Karpas-422 (cell line): ENCODE measurements around the gene TAB3. TPM values are rescaled to one million over a fixed set of nuclear protein-coding genes. Genes with fewer than 3 reads are reported as not detected.

Experiments
- DNase-seq: peaks from one replicate; pipeline ENCODE4 v3.0.0-alpha.2; 2015
- H2AFZ ChIP-seq: fragments of 200-600 bp; sonication (generic); 2 replicates; pipeline ENCODE4 v1.6.1; 2014; ENCODE audit warnings: antibody characterized with exemption, low read length, mixed read lengths
- H3K27ac ChIP-seq: fragments of 200-600 bp; sonication (generic); 2 replicates; pipeline ENCODE4 v1.5.1; 2014; ENCODE audit warnings: mild to moderate bottlenecking, low read length, moderate library complexity
- H3K27me3 ChIP-seq: fragments of 200-600 bp; sonication (generic); 2 replicates; pipeline ENCODE4 v1.6.1; 2014; ENCODE audit warnings: low read length, mixed read lengths
- H3K36me3 ChIP-seq: fragments of 200-600 bp; sonication (generic); 2 replicates; pipeline ENCODE4 v1.6.1; 2014; ENCODE audit warnings: low read length, mixed read lengths; ENCODE audit not compliant: insufficient read depth
- H3K4me1 ChIP-seq: fragments of 200-600 bp; sonication (generic); 2 replicates; pipeline ENCODE4 v1.6.1; 2014; ENCODE audit warnings: mild to moderate bottlenecking, low read length, mixed read lengths
- H3K4me2 ChIP-seq: fragments of 200-600 bp; sonication (generic); 2 replicates; pipeline ENCODE4 v1.6.1; 2014; ENCODE audit warnings: low read length, low read depth, mild to moderate bottlenecking; ENCODE audit not compliant: poor library complexity, severe bottlenecking
- H3K4me3 ChIP-seq: fragments of 200-600 bp; sonication (generic); 2 replicates; pipeline ENCODE4 v1.5.1; 2014; ENCODE audit warnings: mild to moderate bottlenecking, antibody characterized with exemption, low read length, mixed read lengths
- H3K79me2 ChIP-seq: fragments of 200-600 bp; sonication (generic); 2 replicates; pipeline ENCODE4 v1.6.1; 2014; ENCODE audit warnings: mild to moderate bottlenecking, low read length, mixed read lengths
- H3K9ac ChIP-seq: fragments of 200-600 bp; sonication (generic); 2 replicates; pipeline ENCODE4 v1.6.0; 2014; ENCODE audit warnings: low read length
- H3K9me2 ChIP-seq: fragments of 200-600 bp; sonication (generic), shearing (Covaris generic); replicated peaks from 2 replicates; pipeline ENCODE4 v1.6.0; 2014; ENCODE audit warnings: mild to moderate bottlenecking, low read length, moderate library complexity; ENCODE audit not compliant: insufficient read depth
- H3K9me3 ChIP-seq: fragments of 300-700, 200-600 bp; sonication (generic); 2 replicates; pipeline ENCODE4 v1.6.1; 2014; ENCODE audit warnings: low read length, mixed read lengths
- H4K20me1 ChIP-seq: fragments of 200-600 bp; sonication (generic); 2 replicates; pipeline ENCODE4 v1.6.1; 2014; ENCODE audit warnings: mild to moderate bottlenecking, antibody characterized with exemption, low read length, low read depth; ENCODE audit not compliant: insufficient read depth
- total RNA-seq: library from RNA; depleted of rRNA; stranded (reverse); fragments of >200 nt; shearing (Covaris generic); gene quantifications from 2 replicates; pipeline ENCODE4 v1.2.3, GENCODE V29; 2014; ENCODE audit warnings: low replicate concordance

The TAB3 gene
- total RNA-seq, 1 experiment from 2014 or later = 25.7 TPM

DNA sequence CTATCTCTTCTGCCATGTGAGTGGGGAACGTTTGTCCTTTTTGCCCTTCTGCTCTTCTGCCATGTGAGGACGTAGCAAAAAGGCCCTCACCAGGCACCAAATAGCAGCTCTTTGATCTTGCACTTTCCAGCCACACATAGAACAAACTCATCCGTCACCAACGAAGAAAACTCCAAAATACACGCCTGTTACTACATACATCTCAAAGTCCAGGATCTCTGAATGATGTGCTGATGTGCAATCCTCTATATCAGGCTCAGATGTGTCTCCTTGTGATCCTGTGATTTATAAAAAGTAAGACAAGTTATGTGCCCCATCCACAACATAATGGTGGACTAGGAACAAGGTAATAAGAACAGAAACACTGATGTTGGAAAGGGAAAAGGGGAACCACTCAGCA lies 9.8 kb upstream of the TAB3 start:
- DNase-seq = no peak
- no peak overlapping the region for H3K4me3 ChIP-seq
- no peaks in the 10 kb centered on the region for H3K9me3 ChIP-seq
- H3K27ac ChIP-seq = no peak overlapping the region
- no peak overlapping the region for H3K4me2 ChIP-seq
- no peak overlapping the region for H3K9ac ChIP-seq
- no peaks in the 10 kb centered on the region for H4K20me1 ChIP-seq
- H2AFZ ChIP-seq = no peak overlapping the region
- no peaks in the 10 kb centered on the region for H3K79me2 ChIP-seq
- no peaks in the 10 kb centered on the region for H3K9me2 ChIP-seq
- H3K4me1 ChIP-seq = no peaks in the 10 kb centered on the region
- no peaks in the 10 kb centered on the region for H3K36me3 ChIP-seq
- no peaks in the 10 kb centered on the region for H3K27me3 ChIP-seq

DNA sequence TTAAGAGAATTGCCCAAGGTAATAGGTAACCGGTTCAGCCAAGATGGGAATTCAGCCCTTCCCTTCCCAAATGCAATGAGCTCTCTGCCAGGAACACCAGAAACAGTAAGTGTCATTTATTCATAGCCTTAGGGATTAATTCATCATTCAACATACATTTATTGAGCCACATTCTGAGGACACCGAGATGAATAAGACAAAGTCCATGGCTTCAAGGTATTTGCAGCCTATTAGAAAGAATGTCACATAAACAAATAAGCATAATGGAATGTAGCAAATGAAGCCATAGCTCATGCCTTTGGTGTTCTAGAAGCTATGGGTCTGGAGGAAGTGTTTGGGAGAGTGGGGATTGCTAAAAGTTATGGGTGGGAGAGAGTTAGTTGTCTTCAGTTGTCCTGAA lies 6.3 kb upstream of the TAB3 start:
- no peak overlapping the region for H2AFZ ChIP-seq
- no peak overlapping the region for H3K9ac ChIP-seq
- H3K27me3 ChIP-seq = no peaks in the 10 kb centered on the region
- no peaks in the 10 kb centered on the region for H3K79me2 ChIP-seq
- no peaks in the 10 kb centered on the region for H3K9me2 ChIP-seq
- no peak overlapping the region for H3K4me2 ChIP-seq
- H3K4me3 ChIP-seq = no peak overlapping the region
- DNase-seq = no peak
- H4K20me1 ChIP-seq = no peaks in the 10 kb centered on the region
- H3K36me3 ChIP-seq = no peaks in the 10 kb centered on the region
- no peaks in the 10 kb centered on the region for H3K9me3 ChIP-seq
- no peaks in the 10 kb centered on the region for H3K4me1 ChIP-seq
- no peak overlapping the region for H3K27ac ChIP-seq

DNA sequence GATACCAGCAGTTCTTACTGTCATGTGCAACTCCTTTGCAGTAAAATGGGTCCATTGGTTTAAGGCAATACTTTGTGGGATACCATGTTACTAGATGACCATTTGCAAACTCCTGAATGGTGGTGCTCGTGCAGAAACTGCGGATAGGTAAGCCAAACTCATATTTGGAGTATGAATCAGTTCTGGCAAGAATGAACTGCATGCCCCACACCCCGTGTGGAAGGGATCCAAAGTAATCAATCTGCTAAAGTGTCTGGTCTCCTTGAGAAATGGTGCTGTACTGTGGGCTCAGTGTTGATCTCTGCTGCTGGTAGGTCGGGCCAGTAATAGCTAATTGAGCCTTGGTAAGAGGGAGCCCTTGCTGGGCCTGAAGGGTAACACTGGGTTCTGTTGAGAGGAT lies 4.2 kb upstream of the TAB3 start:
- H3K4me1 ChIP-seq = peaks cover 3% of the 10 kb centered on the region; the same call in 1 of the 2 replicates
- no peaks in the 10 kb centered on the region for H3K27me3 ChIP-seq
- DNase-seq = no peak
- no peaks in the 10 kb centered on the region for H3K36me3 ChIP-seq
- H4K20me1 ChIP-seq = no peaks in the 10 kb centered on the region
- H3K27ac ChIP-seq = no peak overlapping the region
- H3K9me3 ChIP-seq = no peaks in the 10 kb centered on the region
- no peak overlapping the region for H3K9ac ChIP-seq
- peaks cover 4% of the 10 kb centered on the region for H3K79me2 ChIP-seq
- no peak overlapping the region for H3K4me3 ChIP-seq
- H3K9me2 ChIP-seq = no peaks in the 10 kb centered on the region
- no peak overlapping the region for H2AFZ ChIP-seq
- no peak overlapping the region for H3K4me2 ChIP-seq

DNA sequence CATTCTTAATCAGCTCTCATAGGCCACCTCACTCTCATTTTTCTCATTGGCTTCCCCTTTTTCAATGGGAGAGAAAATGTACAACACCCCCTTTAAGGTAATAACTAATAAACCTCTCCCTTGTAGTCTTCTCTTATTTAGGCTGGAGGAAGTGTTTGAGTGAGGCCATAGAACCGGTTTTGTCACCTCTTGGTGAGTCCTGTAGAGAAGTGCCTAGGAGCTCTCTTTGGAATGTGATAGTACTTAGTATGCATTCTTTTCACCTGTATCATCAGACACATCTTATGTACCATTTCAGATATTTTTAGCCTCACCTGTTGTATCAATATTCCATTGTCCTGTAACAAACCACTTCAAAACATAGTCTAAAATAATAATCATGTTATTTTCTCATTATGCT lies 3.5 kb upstream of the TAB3 start:
- no peaks in the 10 kb centered on the region for H3K36me3 ChIP-seq
- H3K4me1 ChIP-seq = peaks cover 6% of the 10 kb centered on the region; the same call in 1 of the 2 replicates
- H3K9ac ChIP-seq = no peak overlapping the region
- no peak overlapping the region for H3K4me3 ChIP-seq
- H3K9me3 ChIP-seq = no peaks in the 10 kb centered on the region
- H4K20me1 ChIP-seq = no peaks in the 10 kb centered on the region
- H3K27me3 ChIP-seq = no peaks in the 10 kb centered on the region
- no peak for DNase-seq
- no peak overlapping the region for H2AFZ ChIP-seq
- H3K4me2 ChIP-seq = no peak overlapping the region
- H3K9me2 ChIP-seq = no peaks in the 10 kb centered on the region
- no peak overlapping the region for H3K27ac ChIP-seq
- H3K79me2 ChIP-seq = peaks cover 10% of the 10 kb centered on the region

GRCh38 chrX:30888526-30889146 lies 418 bp downstream of the TAB3 start:
- peaks cover 48% of the 10 kb centered on the region for H3K79me2 ChIP-seq
- peak; percentile 55 for DNase-seq
- H3K9me3 ChIP-seq = no peaks in the 10 kb centered on the region
- no peaks in the 10 kb centered on the region for H3K36me3 ChIP-seq
- peaks cover 6% of the 10 kb centered on the region; the same call in 1 of the 2 replicates for H3K4me1 ChIP-seq
- H3K4me2 ChIP-seq = peak overlapping the region; percentile 72
- no peaks in the 10 kb centered on the region for H3K9me2 ChIP-seq
- no peak overlapping the region for H2AFZ ChIP-seq
- no peaks in the 10 kb centered on the region for H3K27me3 ChIP-seq
- H3K9ac ChIP-seq = peak overlapping the region; percentile 79
- H3K4me3 ChIP-seq = peak overlapping the region; percentile 74
- H3K27ac ChIP-seq = no peak overlapping the region
- no peaks in the 10 kb centered on the region for H4K20me1 ChIP-seq

GRCh38 chrX:30887721-30888120 lies 1.3 kb downstream of the TAB3 start:
- H3K27me3 ChIP-seq = no peaks in the 10 kb centered on the region
- no peaks in the 10 kb centered on the region for H4K20me1 ChIP-seq
- H2AFZ ChIP-seq = no peak overlapping the region
- H3K27ac ChIP-seq = no peak overlapping the region
- H3K9me2 ChIP-seq = no peaks in the 10 kb centered on the region
- peaks cover 57% of the 10 kb centered on the region for H3K79me2 ChIP-seq
- H3K4me2 ChIP-seq = peak overlapping the region; percentile 72
- H3K36me3 ChIP-seq = no peaks in the 10 kb centered on the region
- peaks cover 11% of the 10 kb centered on the region; the same call in 1 of the 2 replicates for H3K4me1 ChIP-seq
- H3K4me3 ChIP-seq = peak overlapping the region; percentile 74
- no peaks in the 10 kb centered on the region for H3K9me3 ChIP-seq
- peak overlapping the region; percentile 79 for H3K9ac ChIP-seq
- DNase-seq = no peak

GRCh38 chrX:30887288-30887687 lies 1.8 kb downstream of the TAB3 start:
- peaks cover 60% of the 10 kb centered on the region for H3K79me2 ChIP-seq
- peaks cover 11% of the 10 kb centered on the region; the same call in 1 of the 2 replicates for H3K4me1 ChIP-seq
- no peaks in the 10 kb centered on the region for H4K20me1 ChIP-seq
- no peak overlapping the region for H2AFZ ChIP-seq
- DNase-seq = no peak
- H3K27ac ChIP-seq = no peak overlapping the region
- H3K36me3 ChIP-seq = no peaks in the 10 kb centered on the region
- peak overlapping the region; percentile 72 for H3K4me2 ChIP-seq
- H3K4me3 ChIP-seq = peak overlapping the region; percentile 74
- no peaks in the 10 kb centered on the region for H3K9me2 ChIP-seq
- H3K27me3 ChIP-seq = no peaks in the 10 kb centered on the region
- H3K9me3 ChIP-seq = no peaks in the 10 kb centered on the region
- H3K9ac ChIP-seq = peak overlapping the region; percentile 79

- H3K4me2 ChIP-seq = no peak overlapping the region
Observed at GRCh38 chrX:30885136-30885535, 3.9 kb downstream of the TAB3 start.

More at GRCh38 chrX:30885136-30885535, 3.9 kb downstream of the TAB3 start:
- Histone ChIP-seq H4K20me1 (no peaks in the 10 kb centered on the region), H3K27me3 (no peaks in the 10 kb centered on the region), H3K36me3 (no peaks in the 10 kb centered on the region), H3K79me2 (peaks cover 81% of the 10 kb centered on the region), H3K9ac (no peak overlapping the region), H3K4me1 (peaks cover 11% of the 10 kb centered on the region; the same call in 1 of the 2 replicates), H2AFZ (no peak overlapping the region), H3K9me3 (no peaks in the 10 kb centered on the region), H3K27ac (no peak overlapping the region), H3K9me2 (no peaks in the 10 kb centered on the region), H3K4me3 (no peak overlapping the region)
- DNase-seq = no peak
